Astrocyte (in vitro differentiated cells and primary cell): ENCODE data around the gene RSPH6A.

Experiments used
- CTCF ChIP-seq: IDR thresholded peaks from 2 replicates; pipeline ENCODE4 v1.5.1; 2011; ENCODE audit warnings: low read depth, mild to moderate bottlenecking, inconsistent platforms, low read length, moderate library complexity; ENCODE audit not compliant: insufficient read depth
- EZH2 ChIP-seq: IDR thresholded peaks from 2 replicates; pipeline ENCODE4 v1.6.1; 2012; ENCODE audit warnings: mild to moderate bottlenecking, low read length, inconsistent platforms; ENCODE audit not compliant: insufficient read depth

GRCh38 chr19:45848922-45849321 lies 33.8 kb upstream of the RSPH6A start:
- TF ChIP-seq CTCF (peak; percentile 34), EZH2 (no peak)
